ENCODE data around the gene ZSWIM8.
"Not testable (repeated sequence)": the region's sequence is repeated elsewhere in the genome, so short reads cannot be mapped to it uniquely, and the experiment has no call there.

The ZSWIM8 gene

GRCh38 chr10:73817826-73818225 lies 32.4 kb downstream of the ZSWIM8 start:
- no peak for DNase-seq

- no peak for DNase-seq
These were observed 33.0 kb downstream of the ZSWIM8 start for GRCh38 chr10:73818402-73818801.

- no peak for DNase-seq
These were observed 33.7 kb downstream of the ZSWIM8 start for GRCh38 chr10:73819081-73819480.

GRCh38 chr10:73819513-73820093 lies 34.2 kb downstream of the ZSWIM8 start:
- no peak for DNase-seq

GRCh38 chr10:73823391-73823790 lies 38.0 kb downstream of the ZSWIM8 start:
- no peak for DNase-seq

- no peak for DNase-seq
These were observed 38.8 kb downstream of the ZSWIM8 start for GRCh38 chr10:73824146-73824725.

GRCh38 chr10:73827346-73828089 lies 42.1 kb downstream of the ZSWIM8 start:
- DNase-seq: no peak

- DNase-seq: no peak
These were observed 42.8 kb downstream of the ZSWIM8 start for GRCh38 chr10:73828161-73828560.

- DNase-seq: not testable (repeated sequence)
These were observed 43.7 kb downstream of the ZSWIM8 start for GRCh38 chr10:73829090-73829489.

GRCh38 chr10:73836427-73836980 lies 51.1 kb downstream of the ZSWIM8 start:
- no peak for DNase-seq

GRCh38 chr10:73837072-73837471 lies 51.7 kb downstream of the ZSWIM8 start:
- DNase-seq: no peak

GRCh38 chr10:73838008-73838567 lies 52.7 kb downstream of the ZSWIM8 start:
- no peak for DNase-seq

- DNase-seq: no peak
These were observed 53.4 kb downstream of the ZSWIM8 start for GRCh38 chr10:73838827-73839226.

- no peak for DNase-seq
These were observed 54.0 kb downstream of the ZSWIM8 start for GRCh38 chr10:73839276-73839966.

GRCh38 chr10:73840056-73840402 lies 54.6 kb downstream of the ZSWIM8 start:
- DNase-seq: no peak

GRCh38 chr10:73840403-73841060 lies 55.1 kb downstream of the ZSWIM8 start:
- DNase-seq: no peak

- no peak for DNase-seq
These were observed 55.6 kb downstream of the ZSWIM8 start for GRCh38 chr10:73841061-73841421.

GRCh38 chr10:73841526-73842285 lies 56.3 kb downstream of the ZSWIM8 start:
- no peak for DNase-seq

GRCh38 chr10:73842349-73842748 lies 56.9 kb downstream of the ZSWIM8 start:
- DNase-seq: no peak

- DNase-seq: no peak
These were observed 57.9 kb downstream of the ZSWIM8 start for GRCh38 chr10:73843261-73843660.

GRCh38 chr10:73847031-73847430 lies 61.6 kb downstream of the ZSWIM8 start:
- no peak for DNase-seq
